Activated CD8-positive, alpha-beta memory T cell treated with anti-CD3 and anti-CD28 coated beads, Interleukin-2, amount 10 ng/mL, durations not matched to agents 7 days and 5 days (primary cell): ENCODE results near the gene DIP2C. TPM values are rescaled to one million over a fixed set of nuclear protein-coding genes. Genes with fewer than 3 reads are reported as not detected.

Experiments
- ATAC-seq: fragments of 150-1000 bp; cut with Tn5 transposase; one replicate; pipeline ENCODE4 v1.10.0; 2021; ENCODE audit warnings: moderate library complexity
- CTCF ChIA-PET: fragments of 350-600 bp; sonication (Branson Sonifier 250); formaldehyde crosslinking; loops from one replicate; lab custom pipeline; 2021; ENCODE audit warnings: antibody characterized with exemption; lab: Charles Lee
- DNase-seq: peaks from one replicate; pipeline ENCODE4 v3.0.0-alpha.2; 2020
- H3K27ac Mint-ChIP-seq: one replicate; pipeline ENCODE4 v1.8.0; 2021; ENCODE audit warnings: mild to moderate bottlenecking, mixed read lengths
- H3K27me3 Mint-ChIP-seq: one replicate; pipeline ENCODE4 v1.8.0; 2021; ENCODE audit warnings: mixed read lengths
- H3K36me3 Mint-ChIP-seq: one replicate; pipeline ENCODE4 v1.8.0; 2021; ENCODE audit warnings: mild to moderate bottlenecking, mixed read lengths
- H3K4me1 Mint-ChIP-seq: one replicate; pipeline ENCODE4 v1.8.0; 2021; ENCODE audit warnings: mixed read lengths
- H3K4me3 Mint-ChIP-seq: one replicate; pipeline ENCODE4 v1.8.0; 2021; ENCODE audit warnings: mild to moderate bottlenecking, moderate library complexity, mixed read lengths
- H3K9me3 Mint-ChIP-seq: one replicate; pipeline ENCODE4 v1.8.0; 2022; ENCODE audit warnings: low read depth, mixed read lengths
- total RNA-seq, 2 experiments: library from RNA; stranded (reverse); gene quantifications; one replicate each; pipeline ENCODE4 v1.2.3, GENCODE V29; 2021

DIP2C gene
- total RNA-seq, 2 experiments from 2014 or later = 0.26 to 0.99 TPM

DNA sequence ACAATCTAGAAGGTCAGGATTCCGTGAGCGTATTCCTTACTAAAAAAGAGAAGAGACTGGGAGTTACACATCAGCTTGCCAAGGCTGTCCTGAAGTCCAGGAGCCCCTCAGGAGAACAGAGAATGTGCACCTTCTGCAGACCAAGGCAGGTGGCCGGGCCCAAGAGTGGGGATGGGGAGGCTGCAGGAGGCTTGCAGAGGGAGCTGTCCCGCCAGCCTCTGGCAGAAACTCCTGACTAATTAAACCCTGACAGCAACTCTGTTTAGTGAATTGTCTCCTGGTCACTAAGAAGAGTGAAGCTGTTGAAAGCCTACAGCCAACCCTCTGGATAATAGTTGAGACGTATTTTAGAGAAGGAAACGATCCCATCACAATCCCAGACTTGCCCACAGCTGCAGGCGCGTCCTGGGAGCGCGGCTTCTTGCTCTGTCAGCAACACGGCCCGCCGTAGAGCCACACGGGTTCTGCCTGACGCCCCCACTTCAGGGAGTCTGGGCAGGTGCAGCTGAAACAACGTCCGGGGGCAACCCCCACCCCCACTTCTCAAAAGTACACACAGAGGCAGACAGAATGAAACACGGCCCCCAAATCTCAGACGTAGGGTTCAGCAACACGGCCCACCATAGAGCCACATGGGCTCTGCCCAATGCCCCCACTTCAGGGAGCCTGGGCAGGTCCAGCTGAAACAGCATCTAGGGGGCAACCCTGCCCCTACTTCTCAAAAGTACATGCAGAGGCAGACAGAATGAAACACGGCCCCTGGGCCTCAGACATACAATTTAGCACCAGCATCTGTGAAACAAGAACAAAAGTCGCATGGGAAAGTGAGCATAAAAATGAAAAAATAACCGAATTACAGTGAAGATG, 45.2 kb downstream of the DIP2C start:
- CTCF ChIA-PET = no interaction called here
- no peaks in the 10 kb centered on the region for H3K36me3 Mint-ChIP-seq
- no peak for DNase-seq
- ATAC-seq = no peak
- H3K27ac Mint-ChIP-seq = no peak overlapping the region
- peaks cover 3% of the 10 kb centered on the region for H3K9me3 Mint-ChIP-seq
- H3K27me3 Mint-ChIP-seq = no peaks in the 10 kb centered on the region
- no peak overlapping the region for H3K4me3 Mint-ChIP-seq
- no peaks in the 10 kb centered on the region for H3K4me1 Mint-ChIP-seq

DNA sequence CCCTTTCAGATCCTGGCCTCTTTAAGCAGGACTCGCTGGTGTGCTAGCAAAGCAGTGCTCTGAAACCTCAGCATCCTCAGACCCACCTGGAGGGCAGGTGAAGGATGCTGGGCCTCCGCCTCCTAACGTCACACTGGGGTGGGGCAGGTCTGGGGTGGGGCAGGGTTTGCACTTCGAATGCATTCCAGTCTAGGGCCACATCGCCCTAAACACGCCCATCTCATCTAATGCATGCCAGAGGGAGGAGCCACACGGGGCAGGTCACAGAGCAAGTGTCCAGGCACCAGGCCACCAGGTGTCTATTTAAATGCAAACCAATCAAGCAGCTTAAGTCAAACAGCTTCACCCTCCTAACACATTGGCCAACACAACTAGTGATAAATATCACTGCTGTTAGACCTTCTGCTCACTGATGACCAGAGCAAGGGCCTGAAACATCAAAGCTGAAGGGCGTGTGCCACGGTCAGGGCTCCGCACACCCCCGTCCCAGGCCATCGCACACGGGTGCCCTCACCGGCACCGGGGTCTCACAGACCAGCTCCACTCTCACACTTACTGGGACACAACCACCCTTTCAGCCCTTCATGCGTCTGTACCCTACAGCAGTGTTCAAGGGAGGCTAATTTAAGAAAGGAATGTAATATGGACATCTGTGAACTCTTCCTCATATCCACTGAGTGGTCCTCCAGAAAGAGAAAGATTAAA, 47.1 kb downstream of the DIP2C start:
- DNase-seq (no peak), ATAC-seq (no peak)
- H3K36me3 Mint-ChIP-seq = no peaks in the 10 kb centered on the region
- peaks cover 7% of the 10 kb centered on the region for H3K27me3 Mint-ChIP-seq
- CTCF ChIA-PET = no interaction called here
- peaks cover 3% of the 10 kb centered on the region for H3K9me3 Mint-ChIP-seq
- no peaks in the 10 kb centered on the region for H3K4me1 Mint-ChIP-seq
- no peak overlapping the region for H3K4me3 Mint-ChIP-seq
- H3K27ac Mint-ChIP-seq = no peak overlapping the region

DNA sequence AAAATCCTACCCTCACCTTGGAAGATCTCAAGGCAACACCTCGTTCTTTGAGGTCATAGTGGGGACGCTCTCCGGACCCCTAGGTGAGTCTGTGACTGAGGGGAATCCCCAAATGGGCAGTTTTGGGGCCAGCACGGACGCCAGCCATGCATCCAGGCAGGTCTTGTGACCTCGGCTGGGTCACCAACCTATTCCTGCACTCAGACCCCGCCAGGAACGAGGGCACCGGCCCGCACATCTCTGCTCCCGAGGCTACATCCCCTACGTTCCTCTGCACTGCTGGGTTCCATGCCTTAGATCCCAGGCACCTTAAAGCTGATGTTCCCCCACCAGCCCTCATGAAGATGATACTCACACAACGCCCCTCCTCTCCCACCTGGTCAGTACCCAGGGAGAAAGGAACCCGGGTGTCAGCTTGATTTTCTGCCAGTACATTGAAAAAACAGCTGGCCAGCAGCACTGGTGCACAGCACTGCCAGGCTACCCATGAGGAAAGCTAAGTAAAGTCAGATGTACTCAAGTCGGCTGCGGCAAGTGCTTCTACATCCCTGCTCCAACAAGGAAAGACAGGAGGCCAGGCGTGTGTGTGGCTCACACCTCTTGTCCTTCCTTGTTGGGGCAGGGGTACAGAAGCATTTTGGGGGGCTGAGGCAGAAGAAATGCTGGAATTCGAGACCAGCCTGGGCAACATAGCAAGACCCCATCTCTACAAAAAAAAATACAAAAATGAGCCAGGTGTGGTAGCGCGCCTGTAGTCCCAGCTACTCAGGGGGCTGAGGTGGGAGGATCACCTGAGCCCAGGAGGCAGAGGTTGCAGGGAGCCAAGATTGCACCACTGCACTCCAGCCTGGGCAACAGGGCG, 48.1 kb downstream of the DIP2C start:
- no peak for ATAC-seq
- CTCF ChIA-PET = no interaction called here

DNA sequence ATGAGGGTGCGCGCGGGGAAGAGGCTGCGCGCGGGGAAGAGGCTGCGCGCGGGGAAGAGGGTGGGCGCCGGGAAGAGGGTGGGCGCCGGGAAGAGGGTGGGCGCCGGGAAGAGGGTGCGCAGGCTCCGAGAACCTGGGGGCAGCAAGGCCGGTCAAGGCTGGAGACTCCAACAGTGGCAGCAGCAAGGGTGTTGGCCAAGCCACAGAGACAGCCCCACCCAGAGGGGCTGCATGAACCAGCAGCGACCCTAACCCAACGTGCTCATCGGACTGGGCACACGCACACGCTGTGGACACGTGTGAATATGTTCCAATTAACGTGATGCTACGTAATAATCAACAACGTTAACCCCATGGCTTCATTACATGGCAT, 48.8 kb downstream of the DIP2C start:
- H3K27ac Mint-ChIP-seq = no peak overlapping the region
- H3K27me3 Mint-ChIP-seq = peaks cover 19% of the 10 kb centered on the region
- ATAC-seq (no peak), DNase-seq (no peak)
- H3K9me3 Mint-ChIP-seq = peaks cover 3% of the 10 kb centered on the region
- H3K4me3 Mint-ChIP-seq = no peak overlapping the region
- CTCF ChIA-PET = no interaction called here
- H3K4me1 Mint-ChIP-seq = no peaks in the 10 kb centered on the region
- no peaks in the 10 kb centered on the region for H3K36me3 Mint-ChIP-seq

More for the DNA sequence above, 48.1 kb downstream of the DIP2C start:
- no peak for DNase-seq
- Mint-ChIP-seq H3K9me3 (peaks cover 3% of the 10 kb centered on the region), H3K4me3 (no peak overlapping the region), H3K36me3 (no peaks in the 10 kb centered on the region), H3K4me1 (no peaks in the 10 kb centered on the region), H3K27me3 (peaks cover 14% of the 10 kb centered on the region), H3K27ac (no peak overlapping the region)

DNA sequence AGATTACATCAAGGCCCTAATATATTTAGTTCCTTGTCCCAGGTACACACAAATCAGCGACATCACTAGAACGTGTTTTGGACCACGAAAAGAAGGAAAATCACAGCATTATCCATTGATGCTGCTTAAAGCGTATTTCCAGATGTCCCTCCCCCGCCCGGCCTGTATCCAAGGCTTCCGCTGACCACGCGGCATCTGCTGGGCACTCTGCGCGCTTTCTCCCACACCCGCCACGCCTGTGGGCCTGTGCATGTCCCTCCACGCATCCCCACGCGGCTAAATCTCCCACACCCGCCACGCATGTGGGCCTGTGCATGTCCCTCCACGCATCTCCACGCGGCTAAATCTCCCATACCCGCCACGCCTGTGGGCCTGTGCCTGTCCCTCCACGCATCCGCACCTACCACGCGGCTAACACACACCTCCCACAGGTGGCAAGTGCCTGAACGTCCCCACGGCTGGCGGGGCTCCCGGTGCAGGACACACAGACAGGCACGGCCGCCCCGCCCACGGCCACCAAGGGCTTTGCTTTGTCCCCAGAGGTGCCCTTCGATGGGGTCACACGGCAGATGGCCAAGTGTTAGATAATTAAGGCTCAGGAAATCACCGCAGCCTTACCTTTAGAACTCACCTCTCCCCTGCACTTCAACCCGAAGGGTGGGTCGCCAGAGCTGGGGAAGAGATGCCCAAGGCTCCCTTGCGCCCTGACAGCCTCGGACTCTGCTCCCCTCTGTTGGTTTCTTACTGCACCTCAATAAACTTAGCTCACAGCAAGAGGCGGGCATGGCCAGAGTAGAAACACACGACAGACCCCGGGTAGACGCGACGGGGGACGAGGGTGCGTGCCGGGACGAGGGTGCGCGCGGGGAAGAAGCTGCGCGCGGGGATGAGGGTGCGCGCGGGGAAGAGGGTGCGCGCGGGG, 49.5 kb downstream of the DIP2C start:
- DNase-seq (no peak), ATAC-seq (no peak)
- Mint-ChIP-seq H3K4me3 (no peak overlapping the region), H3K36me3 (no peaks in the 10 kb centered on the region), H3K27me3 (peaks cover 19% of the 10 kb centered on the region), H3K4me1 (no peaks in the 10 kb centered on the region), H3K27ac (no peak overlapping the region), H3K9me3 (peaks cover 3% of the 10 kb centered on the region)
- CTCF ChIA-PET = no interaction called here

DNA sequence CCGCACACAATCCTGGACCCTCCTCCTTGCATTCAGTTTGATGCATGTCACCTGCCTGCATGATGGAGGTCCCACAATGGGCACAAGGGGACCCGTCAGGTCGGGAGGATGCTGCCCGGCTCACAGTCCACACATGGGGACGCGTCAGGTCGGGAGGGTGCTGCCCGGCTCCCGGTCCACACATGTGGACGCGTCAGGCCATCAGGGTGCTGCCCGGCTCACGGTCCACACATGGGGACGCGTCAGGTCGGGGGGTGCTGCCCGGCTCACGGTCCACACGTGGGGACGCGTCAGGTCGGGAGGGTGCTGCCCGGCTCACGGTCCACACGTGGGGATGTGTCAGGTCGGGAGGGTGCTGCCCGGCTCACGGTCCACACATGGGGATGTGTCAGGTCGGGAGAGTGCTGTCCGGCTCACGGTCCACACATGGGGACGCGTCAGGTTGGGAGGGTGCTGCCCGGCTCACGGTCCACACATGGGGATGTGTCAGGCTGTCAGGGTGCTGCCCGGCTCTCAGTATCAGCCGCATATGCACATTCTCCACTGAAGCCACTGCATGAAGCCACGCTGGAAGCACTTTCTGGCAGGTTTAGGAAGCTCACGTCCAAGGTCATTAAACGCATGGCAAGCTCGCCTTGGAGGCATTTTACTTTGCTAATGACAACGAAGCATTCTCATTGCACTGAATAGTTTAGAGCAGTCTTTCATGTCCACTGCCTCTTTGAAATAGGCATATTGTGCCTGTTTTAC, 50.3 kb downstream of the DIP2C start:
- Mint-ChIP-seq H3K4me1 (no peaks in the 10 kb centered on the region), H3K9me3 (no peaks in the 10 kb centered on the region), H3K27me3 (peaks cover 23% of the 10 kb centered on the region), H3K4me3 (no peak overlapping the region), H3K27ac (no peak overlapping the region), H3K36me3 (no peaks in the 10 kb centered on the region)
- CTCF ChIA-PET = no interaction called here
- ATAC-seq = no peak
- DNase-seq = no peak

DNA sequence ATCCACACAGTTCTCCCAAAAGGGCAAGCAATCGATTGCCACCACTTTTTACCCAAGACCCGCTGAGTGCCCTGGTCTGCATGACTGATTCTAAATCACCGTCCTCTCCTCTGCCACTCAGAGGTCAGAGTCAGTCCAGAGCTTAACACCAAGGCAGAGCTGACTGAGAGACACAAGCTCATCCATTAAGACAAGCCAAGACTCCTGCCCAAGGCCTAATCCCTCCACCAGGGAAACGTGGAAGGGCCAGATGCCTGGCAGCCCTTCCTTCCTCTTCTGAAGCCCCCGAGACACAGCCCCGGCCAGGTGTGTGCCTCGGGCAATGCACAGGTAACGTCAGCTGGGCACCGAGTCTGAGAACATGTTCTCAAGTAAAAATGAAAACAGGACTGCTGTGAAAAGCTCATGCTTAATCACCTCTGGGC, 51.7 kb downstream of the DIP2C start:
- H3K4me3 Mint-ChIP-seq = no peak overlapping the region
- DNase-seq = no peak
- no peaks in the 10 kb centered on the region for H3K4me1 Mint-ChIP-seq
- no peak for ATAC-seq
- CTCF ChIA-PET = no interaction called here
- no peak overlapping the region for H3K27ac Mint-ChIP-seq
- H3K27me3 Mint-ChIP-seq = peaks cover 23% of the 10 kb centered on the region
- H3K9me3 Mint-ChIP-seq = no peaks in the 10 kb centered on the region
- H3K36me3 Mint-ChIP-seq = no peaks in the 10 kb centered on the region

DNA sequence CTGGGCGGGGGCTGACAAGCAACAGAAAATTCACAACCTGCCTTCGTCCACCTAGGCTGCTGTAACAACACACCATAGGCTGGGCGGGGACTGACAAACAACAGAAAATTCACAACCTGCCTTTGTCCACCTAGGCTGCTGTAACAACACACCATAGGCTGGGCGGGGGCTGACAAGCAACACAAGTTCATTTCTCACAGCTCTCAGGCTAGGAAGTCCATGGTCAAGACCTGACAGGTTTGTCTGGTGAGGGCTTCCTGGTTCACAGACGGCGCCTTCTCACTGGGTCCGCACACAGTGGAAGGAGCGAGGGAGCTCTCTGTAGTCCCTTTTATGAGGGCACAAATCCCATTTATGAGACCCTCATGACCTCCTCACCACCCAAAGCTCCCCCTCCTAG, 52.2 kb downstream of the DIP2C start:
- CTCF ChIA-PET = no interaction called here
- Mint-ChIP-seq H3K4me1 (no peaks in the 10 kb centered on the region), H3K27ac (no peak overlapping the region), H3K36me3 (no peaks in the 10 kb centered on the region), H3K4me3 (no peak overlapping the region), H3K27me3 (peaks cover 23% of the 10 kb centered on the region), H3K9me3 (no peaks in the 10 kb centered on the region)
- DNase-seq (no peak), ATAC-seq (no peak)

DNA sequence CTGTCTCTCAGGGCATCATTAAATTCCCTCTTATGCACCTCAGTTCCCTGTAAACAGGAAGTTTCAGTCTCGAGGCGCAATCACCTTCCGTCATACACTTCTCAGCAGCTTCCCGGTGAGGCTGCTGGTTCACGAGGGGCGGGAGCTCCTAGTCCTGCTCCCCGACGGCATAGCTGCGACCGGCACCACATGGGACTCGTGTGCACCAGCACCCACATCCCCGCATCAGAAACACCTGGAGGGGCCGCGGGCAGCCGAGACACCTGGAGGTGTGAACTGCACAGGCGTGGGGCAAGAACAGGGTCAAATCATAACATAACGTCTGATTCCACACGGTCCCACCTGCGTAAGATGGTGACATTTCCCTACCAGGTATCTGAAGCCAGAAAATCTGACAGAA, 52.7 kb downstream of the DIP2C start:
- H3K4me1 Mint-ChIP-seq = no peaks in the 10 kb centered on the region
- H3K27ac Mint-ChIP-seq = no peak overlapping the region

DNA sequence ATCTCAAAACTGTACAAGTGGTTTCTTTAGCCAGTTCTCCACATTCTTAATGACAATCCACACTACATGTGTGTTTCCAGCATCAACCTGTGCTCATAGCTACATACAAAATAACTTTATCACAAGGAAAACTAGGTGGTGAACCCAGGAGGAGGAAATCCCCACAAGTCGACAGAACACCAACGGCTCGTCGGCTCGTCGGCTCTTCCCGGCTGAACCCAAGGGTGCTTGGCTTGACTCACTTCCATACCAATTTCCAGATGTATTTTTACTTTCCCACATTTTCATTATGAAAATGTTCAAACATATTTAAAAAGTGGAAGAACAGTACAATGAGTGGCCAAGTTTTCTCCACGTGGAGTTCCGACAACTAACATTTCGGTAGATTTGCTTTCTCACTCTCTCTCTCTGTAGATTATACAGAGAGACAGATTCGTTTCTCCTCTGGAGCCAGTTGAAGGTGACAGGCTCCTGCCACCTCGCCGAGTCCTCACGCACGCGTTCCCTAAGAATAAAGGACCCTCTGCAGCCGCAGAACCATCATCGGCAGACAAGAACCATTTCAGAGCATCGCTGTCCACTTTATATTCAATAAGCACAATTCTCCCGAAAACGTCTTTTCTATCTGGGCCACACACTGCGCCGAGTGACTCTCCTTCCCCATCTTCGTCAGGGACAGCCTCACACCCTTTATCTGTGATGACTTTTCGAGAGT, 53.3 kb downstream of the DIP2C start:
- Mint-ChIP-seq H3K36me3 (no peaks in the 10 kb centered on the region), H3K4me3 (no peak overlapping the region), H3K9me3 (no peaks in the 10 kb centered on the region), H3K27ac (no peak overlapping the region), H3K27me3 (peaks cover 23% of the 10 kb centered on the region), H3K4me1 (no peaks in the 10 kb centered on the region)
- DNase-seq (no peak), ATAC-seq (no peak)
- CTCF ChIA-PET = no interaction called here

More for the DNA sequence above, 52.7 kb downstream of the DIP2C start:
- CTCF ChIA-PET = no interaction called here
- no peaks in the 10 kb centered on the region for H3K9me3 Mint-ChIP-seq
- ATAC-seq (no peak), DNase-seq (no peak)
- no peak overlapping the region for H3K4me3 Mint-ChIP-seq
- peaks cover 23% of the 10 kb centered on the region for H3K27me3 Mint-ChIP-seq
- H3K36me3 Mint-ChIP-seq = no peaks in the 10 kb centered on the region

DNA sequence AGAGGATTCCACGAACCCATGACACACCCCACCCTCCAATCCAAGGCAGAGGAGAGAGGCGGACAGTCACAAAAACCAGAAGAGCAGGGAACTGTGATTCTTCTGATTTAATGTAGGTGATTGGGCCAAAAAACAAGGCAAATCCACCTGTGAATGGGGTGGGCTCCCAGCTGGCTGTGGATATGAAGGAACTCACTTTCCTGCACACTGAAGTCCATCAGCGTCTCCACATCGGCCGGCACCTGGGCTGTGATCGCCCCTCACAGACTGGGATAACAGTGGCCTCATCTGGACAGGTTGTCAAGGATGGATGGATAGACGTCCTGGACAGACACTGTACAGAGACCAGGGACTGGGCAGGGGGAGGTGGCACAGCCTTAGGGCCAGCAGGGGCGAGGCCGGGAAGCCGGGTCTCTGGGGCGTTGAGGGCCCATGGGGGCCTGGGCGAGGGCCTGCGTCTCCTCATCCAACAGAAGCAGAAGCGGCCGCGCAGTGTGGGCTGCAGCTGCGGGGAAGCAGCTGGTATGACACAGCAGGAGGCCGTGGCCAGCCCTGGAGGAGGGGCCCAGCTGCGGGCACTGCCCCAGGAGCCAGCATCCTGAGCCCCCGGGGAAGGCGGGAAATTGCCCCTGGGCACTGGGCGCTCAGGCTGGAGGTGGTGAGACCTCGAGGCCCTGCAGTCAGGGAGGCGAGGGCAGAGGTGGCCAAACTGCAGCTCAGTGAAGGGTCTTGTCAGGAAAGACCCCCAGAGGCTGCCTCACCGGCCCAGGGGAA, 54.2 kb downstream of the DIP2C start:
- no peak overlapping the region for H3K4me3 Mint-ChIP-seq
- no peak for ATAC-seq
- no peaks in the 10 kb centered on the region for H3K4me1 Mint-ChIP-seq
- CTCF ChIA-PET = no interaction called here
- no peaks in the 10 kb centered on the region for H3K9me3 Mint-ChIP-seq
- no peaks in the 10 kb centered on the region for H3K36me3 Mint-ChIP-seq
- H3K27ac Mint-ChIP-seq = no peak overlapping the region
- H3K27me3 Mint-ChIP-seq = peaks cover 23% of the 10 kb centered on the region
- no peak for DNase-seq
